Stimulated activated CD8-positive, alpha-beta memory T cell treated with anti-CD3 and anti-CD28 coated beads, Interleukin-2, amount 100 ng/mL, for 1 hour (primary cell): ENCODE measurements around the gene SC5D.

Source experiments
- DNase-seq, 2 donors: peaks; one replicate each; pipeline ENCODE4 v3.0.0-alpha.2; 2020; ENCODE audit warnings: low read depth in 2 of 2

SC5D gene

GRCh38 chr11:121291896-121292494, 576 bp upstream of the SC5D start:
- DNase-seq = no peak

DNA sequence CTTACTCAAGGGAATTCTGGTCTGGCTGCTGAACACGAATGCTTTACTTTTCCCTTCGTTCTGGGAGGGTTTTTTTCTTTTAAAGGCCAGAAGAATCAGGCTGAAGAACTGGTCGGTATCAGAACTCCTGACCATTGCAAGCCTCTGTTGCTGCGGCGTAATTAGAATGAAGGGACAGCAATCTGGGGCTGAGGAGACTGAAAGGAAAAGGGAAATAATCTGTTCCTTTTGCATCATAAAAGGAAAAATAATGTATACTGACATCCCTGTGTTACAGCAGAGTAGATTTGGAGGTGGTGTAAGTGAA, 670 bp downstream of the SC5D start:
- no peak for DNase-seq

DNA sequence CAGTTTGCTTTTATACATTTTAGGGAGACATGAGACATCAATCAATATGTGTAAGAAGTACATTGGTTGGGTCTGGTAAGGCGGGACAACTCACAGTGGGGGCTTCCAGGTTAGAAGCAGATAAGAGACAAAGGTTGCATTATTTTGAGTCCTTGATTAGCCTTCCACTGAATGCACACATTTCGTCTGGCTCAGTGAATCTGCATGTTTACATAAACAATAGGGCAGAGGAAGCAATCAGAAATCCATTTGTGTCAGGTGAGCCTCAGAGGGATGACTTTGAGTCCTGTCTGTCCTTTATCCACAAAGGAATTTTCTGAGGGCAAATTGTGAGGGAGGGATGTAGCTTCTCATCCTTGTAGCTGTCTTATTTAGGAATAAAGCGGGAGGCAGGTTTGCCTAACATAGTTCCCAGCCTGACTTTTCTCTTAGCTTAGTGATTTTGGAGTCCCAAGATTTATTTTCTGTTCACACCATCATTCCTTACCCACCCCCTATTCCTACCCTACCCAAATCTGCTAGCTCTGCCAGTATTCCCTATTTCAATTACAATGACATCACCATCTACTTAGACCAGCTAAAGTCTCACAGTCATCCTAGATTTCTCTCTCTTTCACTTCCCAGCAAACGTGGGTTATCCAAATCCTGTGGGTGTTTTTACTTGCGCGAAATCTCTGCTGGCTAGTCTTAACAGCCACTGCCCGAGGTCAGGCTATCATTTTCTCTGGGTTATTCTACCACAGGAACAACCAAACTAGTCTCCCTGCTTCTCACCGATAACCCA, 2.9 kb downstream of the SC5D start:
- DNase-seq = no peak

GRCh38 chr11:121297872-121298271, 5.3 kb downstream of the SC5D start:
- no peak for DNase-seq

DNA sequence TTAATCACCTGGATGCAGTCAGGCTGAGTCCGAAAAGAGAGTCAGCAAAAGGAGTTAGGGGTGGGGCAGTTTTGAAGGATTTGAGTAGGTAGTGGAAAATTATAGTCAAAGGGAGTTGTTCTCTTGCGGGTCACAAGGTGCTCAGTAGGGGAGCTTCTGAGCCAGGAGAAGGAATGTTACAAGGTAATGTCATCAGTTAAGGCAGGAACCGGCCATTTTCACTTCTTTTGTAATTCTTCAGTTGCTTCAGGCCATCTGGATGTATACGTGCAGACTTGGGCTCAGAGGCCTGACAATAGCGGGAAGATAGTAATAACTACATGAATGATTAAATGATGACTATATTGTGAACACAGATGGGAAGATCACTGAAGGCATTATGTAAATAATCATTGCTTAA, 6.2 kb downstream of the SC5D start:
- no peak for DNase-seq

- DNase-seq = no peak
Observed at GRCh38 chr11:121299417-121299816, 6.8 kb downstream of the SC5D start.

- DNase-seq = no peak
Observed at GRCh38 chr11:121300313-121300971, 7.9 kb downstream of the SC5D start.

DNA sequence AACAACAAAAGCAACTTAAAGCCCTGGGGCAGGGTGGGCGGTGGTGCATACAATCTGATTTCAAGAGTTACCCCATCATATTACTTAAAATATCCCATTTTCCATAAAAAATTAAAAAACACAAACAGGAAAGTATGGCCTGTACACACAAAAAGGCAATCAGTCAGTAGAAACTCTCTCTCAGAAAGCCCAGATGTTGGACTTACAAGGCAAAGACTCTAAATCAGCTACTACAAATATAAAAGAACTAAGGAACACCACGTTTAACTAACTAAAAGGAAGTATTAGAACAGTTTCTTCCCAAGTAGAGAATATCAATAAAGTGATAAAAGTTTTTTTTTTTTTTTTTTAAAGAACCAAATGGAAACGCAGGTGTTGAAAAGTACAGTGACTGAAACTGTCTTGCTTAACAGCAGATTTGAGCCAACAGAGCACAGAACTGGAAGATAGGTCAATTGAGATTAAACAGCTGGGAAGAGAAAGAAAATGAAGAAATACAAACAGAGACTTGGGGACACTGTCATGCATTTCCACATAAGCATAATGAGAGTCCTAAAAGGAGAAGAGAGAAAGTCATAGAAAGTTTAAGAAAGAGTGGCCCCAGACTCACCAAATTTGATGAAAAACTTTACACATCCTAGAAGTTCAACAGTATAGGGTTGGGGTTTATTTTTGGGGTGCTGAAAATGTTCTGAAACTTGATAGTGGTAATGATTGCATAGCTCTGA, 8.6 kb downstream of the SC5D start:
- DNase-seq = no peak

GRCh38 chr11:121304759-121305158, 12.2 kb downstream of the SC5D start:
- no peak for DNase-seq

DNA sequence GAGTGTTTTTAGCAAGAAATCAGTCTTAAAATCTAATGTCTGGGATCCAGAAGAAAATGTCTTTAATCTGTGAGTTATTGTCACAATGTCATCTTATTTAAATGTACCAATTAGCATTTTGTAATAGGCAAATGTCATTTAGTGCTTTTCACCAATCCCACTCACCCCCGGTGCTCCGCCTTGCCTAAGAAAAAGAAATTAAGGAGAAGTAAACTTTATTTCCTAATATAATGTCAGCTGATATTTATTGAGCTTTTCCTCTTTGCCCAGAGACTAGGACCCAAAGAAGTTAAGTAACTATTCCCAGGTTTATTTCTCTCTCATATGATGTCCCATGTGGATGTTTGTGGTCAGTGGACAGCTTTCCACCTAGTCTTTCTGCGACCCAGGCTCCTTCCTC, 16.2 kb downstream of the SC5D start:
- DNase-seq = no peak

DNA sequence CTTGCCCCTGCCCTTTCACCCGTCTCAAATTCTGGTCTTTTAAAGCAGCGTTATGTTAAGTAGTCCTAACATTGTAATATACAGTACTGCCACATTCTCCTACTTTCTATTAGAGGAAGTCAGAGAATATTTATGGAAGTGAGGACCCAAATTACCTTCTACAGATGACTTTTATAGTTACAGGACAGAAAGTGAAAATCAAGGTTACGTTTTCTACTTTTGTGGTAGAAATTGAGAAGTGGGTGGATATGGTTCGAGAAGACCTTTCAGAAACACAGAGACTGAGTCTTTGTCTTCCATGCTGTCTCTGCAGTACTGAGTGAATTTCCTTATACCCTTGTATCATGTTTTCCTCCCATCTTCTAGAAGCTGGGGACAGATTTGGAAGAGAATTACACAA, 17.1 kb downstream of the SC5D start:
- DNase-seq = no peak

DNA sequence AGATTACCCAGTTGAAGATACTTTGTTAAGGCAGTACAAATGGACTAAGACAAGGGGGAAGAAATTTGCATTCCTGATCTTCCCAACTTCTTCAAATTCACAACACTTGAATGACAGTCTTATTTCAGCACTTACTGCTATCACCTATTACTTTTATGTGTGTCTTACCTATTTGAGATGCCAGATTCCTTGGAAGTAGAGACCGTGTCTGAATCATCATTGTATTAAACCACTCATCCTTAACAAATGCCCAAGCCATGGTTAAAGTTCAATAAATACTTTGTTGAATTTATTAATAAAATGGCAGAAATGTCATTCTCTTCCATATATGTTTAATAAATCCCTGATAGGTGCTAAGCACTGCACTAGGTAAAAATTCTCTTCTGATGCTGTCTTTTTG, 18.3 kb downstream of the SC5D start:
- DNase-seq = no peak

GRCh38 chr11:121311373-121311772, 18.8 kb downstream of the SC5D start:
- DNase-seq = no peak

DNA sequence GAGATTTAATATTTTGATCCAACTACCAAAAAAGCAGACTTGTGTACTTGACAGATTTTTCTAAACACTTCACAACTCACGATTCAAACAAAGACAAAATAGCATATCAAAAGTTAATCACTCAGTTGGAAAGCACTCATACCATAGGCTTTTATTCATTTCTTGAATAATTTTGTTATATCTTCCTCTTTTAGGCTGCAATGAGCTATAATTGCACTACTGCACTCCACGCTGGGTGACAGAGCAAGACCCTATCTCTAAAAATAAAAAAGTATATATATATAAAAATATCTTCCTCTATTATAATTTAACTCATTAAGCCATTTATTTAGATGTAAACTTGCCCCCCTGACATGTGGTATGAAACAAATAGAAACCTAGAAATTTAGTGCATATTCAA, 19.9 kb downstream of the SC5D start:
- DNase-seq = no peak

GRCh38 chr11:121318848-121319834, 26.6 kb downstream of the SC5D start:
- no peak for DNase-seq

DNA sequence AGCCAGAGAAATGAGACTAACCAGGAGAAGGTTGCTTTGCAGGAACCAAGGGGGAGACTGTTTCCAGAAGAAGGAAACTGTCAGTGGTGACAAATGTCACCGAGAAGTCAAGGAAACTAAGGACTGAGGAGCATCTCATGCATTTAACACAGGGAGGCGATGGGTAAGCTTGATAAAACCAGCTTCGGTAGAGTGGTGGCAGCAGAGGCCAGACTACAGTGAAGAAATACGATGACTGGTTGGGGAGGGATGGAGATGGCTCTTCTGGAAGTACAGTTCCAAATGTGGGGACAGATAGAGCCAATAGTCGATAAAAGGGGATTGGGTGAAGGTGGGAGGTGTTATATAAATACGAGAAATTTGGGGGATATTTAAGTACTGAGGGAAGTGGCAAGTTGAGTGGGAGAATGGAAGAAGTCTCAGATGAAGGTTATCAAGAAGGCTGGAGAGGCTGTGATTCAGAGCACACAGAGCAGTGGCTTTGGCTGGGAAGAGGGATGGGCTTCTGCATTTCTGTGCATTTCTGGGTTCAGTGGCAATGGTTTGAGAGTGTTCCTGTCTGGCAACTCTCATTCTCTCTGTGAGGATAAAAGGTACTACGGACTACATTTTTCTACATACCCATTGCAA, 29.2 kb downstream of the SC5D start:
- no peak for DNase-seq

DNA sequence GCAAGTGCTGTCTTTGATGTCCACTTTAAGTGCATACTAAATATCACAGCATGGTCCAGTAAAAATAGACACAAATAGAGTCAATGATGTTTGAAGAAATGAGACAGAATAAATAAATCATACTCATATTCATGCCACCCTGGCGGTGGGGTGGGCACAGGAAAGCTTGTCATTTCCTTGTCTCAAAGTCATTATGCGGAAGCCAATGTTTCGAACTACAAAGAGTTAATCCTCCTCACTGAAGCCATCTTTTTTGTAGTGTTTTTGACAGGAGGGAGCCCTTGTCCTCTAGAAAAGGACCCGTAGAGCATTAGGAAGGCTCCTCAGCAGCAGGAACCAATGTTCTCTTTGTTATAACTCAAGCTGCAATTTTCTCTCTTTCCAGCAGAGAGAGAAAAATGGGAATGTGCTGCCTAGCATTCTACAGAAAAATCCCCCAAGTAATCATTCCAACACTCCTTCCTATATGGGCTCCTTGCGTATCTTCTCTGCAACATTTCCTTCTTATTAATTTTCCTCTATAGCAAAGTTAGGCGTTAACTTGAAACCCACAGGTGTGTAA, 30.6 kb downstream of the SC5D start:
- DNase-seq = no peak

- DNase-seq = no peak
Observed at GRCh38 chr11:121326230-121326629, 33.7 kb downstream of the SC5D start.

- DNase-seq = no peak
Observed at GRCh38 chr11:121327553-121327952, 35.0 kb downstream of the SC5D start.

DNA sequence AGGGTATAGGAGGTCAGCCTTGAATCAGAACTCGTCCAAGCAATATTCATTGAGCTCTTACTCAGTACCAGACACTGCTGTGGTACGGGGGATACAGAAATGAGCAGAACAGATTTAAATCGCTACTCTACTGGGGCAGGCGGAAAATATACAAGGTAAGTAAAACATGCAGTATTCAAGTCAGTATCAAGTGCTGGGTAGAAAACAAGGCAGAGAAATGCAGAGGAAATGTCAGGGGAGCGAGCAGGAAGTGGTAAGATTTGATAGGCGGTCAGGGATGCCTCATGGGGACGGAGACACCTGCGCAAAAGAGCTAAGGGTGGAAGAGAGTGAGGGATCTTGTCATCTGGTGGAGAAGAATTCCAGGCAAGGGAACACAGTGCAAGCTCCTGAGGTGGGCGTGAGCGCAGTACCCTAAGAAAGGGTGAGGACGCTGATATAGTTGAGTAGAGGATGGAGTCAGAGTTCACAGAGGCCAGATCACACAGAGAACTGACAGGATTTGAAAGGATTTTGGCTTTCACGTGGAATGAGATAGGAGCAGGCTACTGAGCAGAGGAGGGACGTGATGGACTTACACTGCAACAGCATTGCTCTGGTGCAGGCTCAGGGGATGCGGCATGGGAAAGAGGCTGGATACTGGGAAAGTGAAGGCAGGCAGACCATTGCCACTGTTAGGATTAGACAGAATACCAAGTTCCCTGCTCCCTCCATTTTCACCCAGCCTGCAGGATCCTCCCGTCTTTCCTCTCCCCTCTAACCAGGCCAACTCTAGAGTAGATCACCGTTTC, 35.8 kb downstream of the SC5D start:
- no peak for DNase-seq
